ENCODE data around the gene EXOC7.

Gene EXOC7

GRCh38 chr17:76141212-76142038, 37.8 kb upstream of the EXOC7 start, which contains the start of gene FOXJ1:
TSS of gene FOXJ1 (minus strand) at chr17:76141245. CDS start at chr17:76140395, 850 bp downstream.
- Mint-ChIP-seq H3K27ac (no peak within 1 kb of the TSS), H3K4me3 (peak within 1 kb of the TSS; percentile 74), H3K9me3 (no peaks in the 10 kb centered on the region), H3K4me1 (peaks cover 60% of the 10 kb centered on the region), H3K27me3 (peaks cover 42% of the 10 kb centered on the region), H3K36me3 (no peaks in the 10 kb centered on the region)
- ATAC-seq = peak; percentile 81

GRCh38 chr17:76140661-76141211, 37.1 kb upstream of the EXOC7 start:
- no peaks in the 10 kb centered on the region for H3K36me3 Mint-ChIP-seq
- peaks cover 44% of the 10 kb centered on the region for H3K27me3 Mint-ChIP-seq
- H3K4me1 Mint-ChIP-seq = peaks cover 53% of the 10 kb centered on the region
- H3K9me3 Mint-ChIP-seq = no peaks in the 10 kb centered on the region
- ATAC-seq = no peak
- H3K27ac Mint-ChIP-seq = no peak overlapping the region
- peak overlapping the region; percentile 74 for H3K4me3 Mint-ChIP-seq

- H3K4me3 Mint-ChIP-seq = peak overlapping the region; percentile 74
- no peaks in the 10 kb centered on the region for H3K9me3 Mint-ChIP-seq
- H3K4me1 Mint-ChIP-seq = peaks cover 52% of the 10 kb centered on the region
- H3K27me3 Mint-ChIP-seq = peaks cover 51% of the 10 kb centered on the region
- H3K27ac Mint-ChIP-seq = no peak overlapping the region
- H3K36me3 Mint-ChIP-seq = no peaks in the 10 kb centered on the region
- ATAC-seq = peak; percentile 46
Observed at GRCh38 chr17:76139801-76140660, 36.4 kb upstream of the EXOC7 start.

- H3K27ac Mint-ChIP-seq = no peak overlapping the region
- no peak overlapping the region for H3K4me3 Mint-ChIP-seq
Observed at GRCh38 chr17:76138896-76139752, 35.5 kb upstream of the EXOC7 start.

GRCh38 chr17:76138234-76138895, 34.8 kb upstream of the EXOC7 start:
- no peak for ATAC-seq
- Mint-ChIP-seq H3K27ac (no peak overlapping the region), H3K9me3 (no peaks in the 10 kb centered on the region), H3K36me3 (no peaks in the 10 kb centered on the region), H3K4me3 (no peak overlapping the region), H3K27me3 (peaks cover 68% of the 10 kb centered on the region), H3K4me1 (peaks cover 45% of the 10 kb centered on the region)

More at GRCh38 chr17:76138896-76139752, 35.5 kb upstream of the EXOC7 start:
- Mint-ChIP-seq H3K9me3 (no peaks in the 10 kb centered on the region), H3K27me3 (peaks cover 60% of the 10 kb centered on the region), H3K36me3 (no peaks in the 10 kb centered on the region), H3K4me1 (peaks cover 47% of the 10 kb centered on the region)
- ATAC-seq = no peak

GRCh38 chr17:76137351-76138233, 34.0 kb upstream of the EXOC7 start:
- H3K4me3 Mint-ChIP-seq = no peak overlapping the region
- no peak overlapping the region for H3K27ac Mint-ChIP-seq
- no peak for ATAC-seq
- H3K27me3 Mint-ChIP-seq = peaks cover 75% of the 10 kb centered on the region
- H3K9me3 Mint-ChIP-seq = no peaks in the 10 kb centered on the region
- H3K4me1 Mint-ChIP-seq = peaks cover 41% of the 10 kb centered on the region
- no peaks in the 10 kb centered on the region for H3K36me3 Mint-ChIP-seq

GRCh38 chr17:76137001-76137350, 33.4 kb upstream of the EXOC7 start:
- Mint-ChIP-seq H3K27ac (no peak overlapping the region), H3K9me3 (no peaks in the 10 kb centered on the region), H3K36me3 (no peaks in the 10 kb centered on the region), H3K27me3 (peaks cover 80% of the 10 kb centered on the region), H3K4me3 (no peak overlapping the region), H3K4me1 (peaks cover 34% of the 10 kb centered on the region)
- ATAC-seq = no peak

- no peak for ATAC-seq
- H3K9me3 Mint-ChIP-seq = no peaks in the 10 kb centered on the region
- H3K27me3 Mint-ChIP-seq = peaks cover 86% of the 10 kb centered on the region
- no peak overlapping the region for H3K4me3 Mint-ChIP-seq
- peaks cover 29% of the 10 kb centered on the region for H3K4me1 Mint-ChIP-seq
- H3K36me3 Mint-ChIP-seq = no peaks in the 10 kb centered on the region
- H3K27ac Mint-ChIP-seq = no peak overlapping the region
Observed at GRCh38 chr17:76136276-76137000, 32.9 kb upstream of the EXOC7 start.

GRCh38 chr17:76135810-76136188, 32.2 kb upstream of the EXOC7 start:
- peaks cover 92% of the 10 kb centered on the region for H3K27me3 Mint-ChIP-seq
- H3K9me3 Mint-ChIP-seq = no peaks in the 10 kb centered on the region
- H3K4me3 Mint-ChIP-seq = no peak overlapping the region
- H3K27ac Mint-ChIP-seq = no peak overlapping the region
- H3K4me1 Mint-ChIP-seq = peaks cover 25% of the 10 kb centered on the region
- no peaks in the 10 kb centered on the region for H3K36me3 Mint-ChIP-seq
- ATAC-seq = no peak

- no peaks in the 10 kb centered on the region for H3K36me3 Mint-ChIP-seq
- peaks cover 92% of the 10 kb centered on the region for H3K27me3 Mint-ChIP-seq
- H3K4me1 Mint-ChIP-seq = peaks cover 19% of the 10 kb centered on the region
- H3K9me3 Mint-ChIP-seq = no peaks in the 10 kb centered on the region
- H3K4me3 Mint-ChIP-seq = peak overlapping the region; percentile 11
- ATAC-seq = no peak
- H3K27ac Mint-ChIP-seq = no peak overlapping the region
Observed at GRCh38 chr17:76134911-76135809, 31.6 kb upstream of the EXOC7 start.

GRCh38 chr17:76132574-76133338, 29.2 kb upstream of the EXOC7 start:
- peaks cover 13% of the 10 kb centered on the region for H3K4me1 Mint-ChIP-seq

More at GRCh38 chr17:76132574-76133338, 29.2 kb upstream of the EXOC7 start:
- Mint-ChIP-seq H3K27me3 (peaks cover 75% of the 10 kb centered on the region), H3K36me3 (no peaks in the 10 kb centered on the region), H3K4me3 (no peak overlapping the region), H3K9me3 (no peaks in the 10 kb centered on the region), H3K27ac (no peak overlapping the region)
- no peak for ATAC-seq

Data from stimulated activated memory B cell treated with anti-CD40 and anti-IgM and Interleukin-4, amounts not matched to agents 10 μg/mL and 1 μg/mL and 100 μg/mL, for 72 hours (primary cell).